UCSD-AML1 (cell line): ENCODE measurements around the gene SART3.
A peak's percentile ranks its signal among the peaks of the same experiment; 100 is the strongest.

Experiments used
- DNase-seq: peaks from one replicate; lab custom pipeline; 2025; ENCODE audit not compliant: unreplicated experiment; lab: John Stamatoyannopoulos, UW

SART3 gene

GRCh38 chr12:108560752-108561719 lies at the start of gene SART3:
TSS of gene SART3 (minus strand) at chr12:108561173. CDS start at chr12:108561154, 19 bp downstream.
- DNase-seq = peak; percentile 80

- no peak for DNase-seq
Measured at GRCh38 chr12:108610336-108610815, 49.4 kb upstream of the SART3 start.

GRCh38 chr12:108609537-108610335 lies 48.8 kb upstream of the SART3 start:
- peak; percentile 70 for DNase-seq

- DNase-seq = no peak
Measured at GRCh38 chr12:108608616-108609015, 47.6 kb upstream of the SART3 start.

GRCh38 chr12:108607981-108608600 lies 47.1 kb upstream of the SART3 start:
- no peak for DNase-seq

- DNase-seq = no peak
Measured at GRCh38 chr12:108606492-108606891, 45.5 kb upstream of the SART3 start.

GRCh38 chr12:108605690-108606406 lies 44.9 kb upstream of the SART3 start:
- DNase-seq = no peak

- no peak for DNase-seq
Measured at GRCh38 chr12:108605000-108605689, 44.2 kb upstream of the SART3 start.

- no peak for DNase-seq
Measured at GRCh38 chr12:108604208-108604941, 43.4 kb upstream of the SART3 start.

- no peak for DNase-seq
Measured at GRCh38 chr12:108603743-108604142, 42.8 kb upstream of the SART3 start.

- DNase-seq = no peak
Measured at GRCh38 chr12:108602976-108603704, 42.2 kb upstream of the SART3 start.

GRCh38 chr12:108602209-108602705 lies 41.3 kb upstream of the SART3 start:
- DNase-seq = no peak

GRCh38 chr12:108600702-108601007 lies 39.7 kb upstream of the SART3 start:
- DNase-seq = no peak

GRCh38 chr12:108599948-108600701 lies 39.2 kb upstream of the SART3 start:
- DNase-seq = no peak

- no peak for DNase-seq
Measured at GRCh38 chr12:108599541-108599940, 38.6 kb upstream of the SART3 start.

- no peak for DNase-seq
Measured at GRCh38 chr12:108598553-108599250, 37.7 kb upstream of the SART3 start.
